LNCAP (cell line): ENCODE results near the gene CYP1B1.

Experiments
- CTCF ChIP-seq: fragments of 450-650 bp; IDR thresholded peaks from 2 replicates; pipeline ENCODE4 v1.5.1; 2017; ENCODE audit warnings: mild to moderate bottlenecking

Gene CYP1B1

GRCh38 chr2:38115216-38116032, 39.5 kb upstream of the CYP1B1 start:
- TF ChIP-seq CTCF, result peak; percentile 92

- TF ChIP-seq CTCF, result no peak
These were observed 38.2 kb upstream of the CYP1B1 start for GRCh38 chr2:38113981-38114708.

GRCh38 chr2:38113051-38113450, 37.1 kb upstream of the CYP1B1 start:
- no peak for TF ChIP-seq CTCF

- no peak for TF ChIP-seq CTCF
These were observed 33.8 kb upstream of the CYP1B1 start for GRCh38 chr2:38109732-38110181.

- TF ChIP-seq CTCF, result no peak
These were observed 33.2 kb upstream of the CYP1B1 start for GRCh38 chr2:38108907-38109731.

GRCh38 chr2:38107738-38108410, 31.9 kb upstream of the CYP1B1 start:
- no peak for TF ChIP-seq CTCF
